ENCODE measurements around the gene FHIT.

Gene FHIT

DNA sequence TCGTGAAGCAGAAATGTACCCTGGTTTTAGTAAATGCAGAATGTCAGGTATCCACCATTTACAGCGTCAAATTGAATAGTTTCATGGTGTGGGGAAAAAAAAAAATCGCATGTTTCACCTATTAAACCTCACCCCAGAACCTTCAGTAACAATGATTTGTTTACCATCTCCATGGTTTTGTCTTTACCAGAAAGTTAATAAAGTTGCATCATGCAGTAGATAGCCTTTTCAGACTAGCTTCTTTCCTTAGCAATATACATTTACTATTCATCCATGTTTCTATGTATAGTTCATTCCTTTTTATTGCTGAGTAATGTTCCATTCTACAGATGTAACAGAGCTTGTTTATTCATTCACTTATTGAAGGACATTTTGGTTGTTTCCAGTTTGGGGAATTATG lies 1066.1 kb downstream of the FHIT start:
- DNase-seq = no peak

DNA sequence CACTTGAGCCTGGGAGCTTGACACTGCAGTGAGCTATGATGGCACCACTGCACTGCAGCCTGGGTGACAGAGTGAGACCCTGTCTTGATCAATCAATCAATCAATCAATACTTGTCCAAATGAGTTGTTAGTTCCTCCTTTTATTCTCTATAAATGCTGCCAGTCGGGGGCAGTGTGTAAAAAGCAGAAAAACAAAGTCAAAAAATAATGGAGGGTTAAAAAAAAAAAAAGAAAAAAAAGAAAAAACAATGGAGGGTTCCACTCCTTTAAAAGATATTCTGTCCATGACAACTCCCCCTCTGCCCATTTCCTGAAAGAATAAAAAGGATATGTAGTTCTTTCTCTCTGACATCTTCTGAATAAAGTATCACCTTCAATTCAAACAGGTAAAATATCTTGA lies 1068.6 kb downstream of the FHIT start:
- DNase-seq = no peak

DNA sequence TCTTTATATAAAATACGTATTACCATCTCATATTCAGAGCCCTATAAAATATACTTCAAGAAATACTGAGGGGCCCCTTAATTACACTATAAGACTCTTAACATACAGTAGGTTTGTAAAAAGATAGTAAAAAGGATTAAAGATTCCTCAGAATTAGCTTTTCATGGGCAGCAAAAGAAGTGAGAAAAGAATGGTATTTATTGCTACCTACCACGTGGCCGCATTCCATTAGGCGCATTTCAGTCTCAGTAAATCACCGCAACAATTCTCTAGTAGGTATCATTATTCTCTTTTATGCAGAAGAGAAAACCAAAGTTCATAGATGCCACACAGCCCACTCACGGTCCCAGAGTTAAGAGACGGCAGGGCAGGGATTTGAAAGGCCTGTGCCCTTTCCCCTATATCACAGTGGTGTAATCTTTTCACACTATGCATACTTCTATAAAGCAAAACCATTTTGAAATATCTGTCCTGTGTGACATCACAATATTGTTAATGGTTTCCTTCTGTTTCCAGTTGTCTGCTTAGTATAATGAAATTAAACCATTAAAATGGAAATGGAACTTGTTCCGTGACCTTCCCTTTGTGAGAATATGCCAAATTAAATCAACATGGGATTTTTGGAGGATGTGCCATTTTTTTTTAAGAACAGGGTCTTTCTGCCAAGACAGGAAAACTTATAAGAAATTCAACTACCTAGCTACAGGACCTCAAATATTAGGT lies 1072.2 kb downstream of the FHIT start:
- no peak for DNase-seq

DNA sequence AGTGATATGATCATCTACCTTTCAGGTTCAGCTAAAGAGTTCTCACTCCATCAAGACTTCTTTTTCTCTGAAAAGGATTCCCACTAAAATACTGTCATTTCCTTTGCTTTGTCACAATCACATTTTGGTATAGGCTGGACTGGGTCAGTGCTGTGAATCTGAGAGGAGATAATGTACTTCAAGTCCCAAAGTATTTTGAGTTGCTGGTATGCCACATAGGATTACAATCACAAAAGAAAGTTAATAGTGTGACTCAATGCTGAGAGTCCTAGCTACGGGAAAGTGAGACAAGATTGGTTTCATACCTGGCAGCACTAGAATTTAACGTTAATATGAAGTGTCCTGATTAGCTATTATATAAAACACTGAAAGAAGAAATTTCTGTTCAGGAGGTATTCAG lies 1073.5 kb downstream of the FHIT start:
- no peak for DNase-seq

DNA sequence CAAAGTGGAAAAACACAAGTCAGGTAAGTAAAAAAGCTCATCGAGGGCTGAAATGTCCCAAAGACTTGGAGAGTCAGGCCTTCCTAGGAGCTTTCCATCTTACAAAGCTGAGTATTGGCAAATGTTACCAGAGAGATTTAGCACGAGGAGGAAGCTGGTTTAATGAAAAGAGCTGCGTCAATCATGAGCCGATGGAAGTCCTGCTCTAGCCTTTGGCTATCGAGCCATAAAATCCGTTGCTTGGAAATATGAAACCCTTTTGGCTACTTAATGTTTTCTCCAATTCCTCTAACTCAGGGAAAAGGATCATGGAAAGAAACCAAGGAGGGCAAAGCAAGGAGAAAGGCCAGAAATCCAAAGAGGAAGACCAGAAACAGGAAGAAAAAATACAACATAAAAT lies 1074.6 kb downstream of the FHIT start:
- no peak for DNase-seq

DNA sequence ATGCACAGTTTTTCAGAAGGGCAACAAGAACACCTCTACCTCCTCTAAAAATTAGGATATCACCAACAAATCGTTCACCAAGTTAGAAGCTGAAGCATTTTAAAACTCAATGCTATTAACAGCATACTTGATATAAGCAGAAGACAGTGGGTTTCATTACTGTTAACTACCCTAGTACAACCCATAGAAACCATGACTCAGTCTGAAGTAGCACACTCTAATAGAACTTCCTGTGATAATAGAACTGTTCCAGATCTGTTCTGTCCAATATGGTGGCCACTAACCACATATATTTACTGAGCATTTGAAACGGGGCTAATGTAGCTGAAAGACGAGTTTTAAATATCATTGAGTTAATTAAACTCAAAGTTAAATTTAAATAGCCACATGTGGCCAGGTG lies 1075.6 kb downstream of the FHIT start:
- no peak for DNase-seq

DNA sequence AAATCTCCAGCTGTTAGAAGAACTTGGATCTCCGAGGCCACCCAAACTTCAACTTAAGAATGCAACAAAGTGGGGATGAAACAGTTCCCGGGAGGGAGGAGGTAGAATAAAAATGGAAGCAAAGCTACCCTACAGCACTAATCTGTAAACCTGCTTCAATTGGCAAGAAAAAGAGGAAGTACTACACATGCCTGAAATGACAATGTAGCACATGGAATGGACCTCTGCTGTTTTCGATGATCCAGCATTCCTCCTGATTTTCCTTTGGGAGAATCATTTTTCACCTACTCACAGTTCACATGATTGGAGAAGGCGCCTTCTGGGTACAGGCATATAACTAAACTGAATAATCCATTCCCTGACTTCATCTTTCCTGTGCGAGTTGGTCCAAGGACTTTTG lies 1081.5 kb downstream of the FHIT start:
- no peak for DNase-seq

DNA sequence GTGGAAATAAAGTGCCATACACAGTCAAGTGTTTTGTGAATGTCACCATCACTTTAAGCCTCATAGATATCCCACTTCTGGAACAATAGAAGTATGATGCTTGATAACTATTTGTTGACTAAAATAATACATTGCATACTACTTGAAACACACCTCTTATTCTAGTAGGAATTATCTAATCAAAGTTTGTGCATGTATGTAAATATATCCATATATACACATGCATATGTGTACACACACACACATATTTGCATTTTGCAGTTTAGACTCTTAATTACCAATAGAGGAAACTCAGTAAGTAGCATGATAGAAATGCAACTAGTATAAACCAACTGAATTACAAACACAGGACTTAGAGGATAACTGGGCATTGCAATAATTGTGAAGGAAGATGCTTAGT lies 1084.1 kb downstream of the FHIT start:
- no peak for DNase-seq

DNA sequence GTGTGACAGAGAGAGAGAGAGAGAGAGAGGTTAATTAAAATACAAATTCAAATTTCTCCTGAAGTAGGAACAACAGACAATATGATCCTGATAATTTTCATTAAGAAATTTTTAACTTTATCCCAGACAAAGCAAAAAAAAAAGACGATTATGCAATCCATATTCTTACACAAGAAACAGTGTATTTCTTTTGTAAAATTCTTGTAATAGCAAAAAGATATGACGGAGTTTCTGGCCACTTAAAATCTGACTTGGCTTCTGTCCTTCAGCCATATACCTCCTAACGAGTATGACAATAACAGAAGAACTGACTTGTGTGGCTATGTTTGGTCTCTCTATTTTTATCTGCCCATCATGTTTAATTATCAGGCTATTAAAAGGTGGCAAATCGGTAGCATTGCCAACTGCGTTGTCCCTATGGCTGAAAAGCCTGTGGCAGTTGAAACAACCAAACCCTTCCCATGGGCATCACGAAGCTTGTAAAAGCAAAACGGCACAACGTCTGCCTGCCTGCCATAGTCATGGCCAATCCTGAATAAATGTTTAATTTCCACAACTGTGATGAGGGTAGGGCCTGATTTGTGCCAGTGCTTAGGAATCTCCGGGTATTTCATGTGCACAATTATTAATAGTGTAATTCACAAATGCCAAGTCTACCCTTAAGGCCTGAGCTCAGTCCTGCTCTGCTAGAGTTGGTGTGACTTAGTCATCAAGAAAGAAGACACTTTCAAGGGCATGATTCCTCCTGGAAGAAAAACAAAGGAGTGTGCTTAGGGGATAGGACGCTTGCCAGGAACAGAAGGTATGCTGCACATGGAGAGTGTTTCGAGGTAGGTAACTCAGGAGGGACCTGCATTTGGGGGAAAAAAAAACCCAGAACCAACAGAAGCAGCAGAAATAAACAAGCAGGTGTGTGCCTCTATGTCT lies 1090.2 kb downstream of the FHIT start:
- no peak for DNase-seq

DNA sequence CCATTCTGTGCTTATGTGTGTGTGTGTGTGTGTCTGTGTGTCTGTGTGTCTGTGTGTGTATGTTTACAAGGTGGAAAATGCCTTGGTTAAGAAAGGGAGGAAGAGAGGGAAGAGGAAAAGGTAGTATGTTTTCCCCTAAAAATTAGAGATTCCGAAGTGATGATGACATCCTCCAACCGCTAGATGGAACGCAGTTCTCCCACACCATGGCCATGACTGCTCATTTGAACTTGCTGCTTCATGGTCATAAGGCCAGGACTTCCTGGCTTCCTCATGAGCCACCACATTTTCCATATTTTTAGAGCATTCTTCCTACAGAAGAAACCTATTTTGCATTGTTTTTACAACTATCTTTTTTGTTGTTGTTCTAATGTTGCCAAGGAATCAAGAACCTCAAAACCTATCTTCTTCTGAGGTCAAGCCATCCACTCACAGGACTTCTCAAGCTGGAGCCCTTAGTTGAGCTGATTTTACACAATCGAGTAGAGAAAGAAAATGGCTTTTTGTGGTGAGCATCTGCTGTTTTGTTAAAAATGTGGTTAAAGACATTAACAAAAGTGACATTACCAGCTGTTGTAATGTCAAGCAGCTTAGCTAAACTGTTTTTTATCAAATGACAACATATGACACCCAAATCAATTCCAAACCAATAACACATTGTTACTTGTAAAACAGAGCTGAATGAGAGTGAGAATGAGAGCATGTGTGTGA lies 1091.0 kb downstream of the FHIT start:
- DNase-seq = no peak

DNA sequence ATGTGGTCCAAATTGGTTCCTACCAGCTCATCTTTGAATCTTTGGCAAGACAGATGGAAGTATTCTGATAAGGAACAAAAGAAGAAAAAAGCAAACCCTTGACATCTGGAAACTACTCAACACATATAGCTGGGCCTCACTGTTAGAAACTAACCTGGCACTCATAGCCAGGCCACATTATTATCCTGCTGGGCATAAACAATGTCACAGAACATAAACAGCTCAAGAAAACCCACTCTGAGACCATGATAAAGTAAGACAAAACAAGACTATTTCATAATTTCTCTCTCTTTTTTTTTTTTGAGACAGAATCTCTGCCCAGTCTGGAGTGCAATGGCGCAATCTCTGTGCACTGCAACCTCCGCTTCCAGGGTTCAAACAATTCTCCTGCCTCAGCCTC lies 1093.2 kb downstream of the FHIT start:
- no peak for DNase-seq

DNA sequence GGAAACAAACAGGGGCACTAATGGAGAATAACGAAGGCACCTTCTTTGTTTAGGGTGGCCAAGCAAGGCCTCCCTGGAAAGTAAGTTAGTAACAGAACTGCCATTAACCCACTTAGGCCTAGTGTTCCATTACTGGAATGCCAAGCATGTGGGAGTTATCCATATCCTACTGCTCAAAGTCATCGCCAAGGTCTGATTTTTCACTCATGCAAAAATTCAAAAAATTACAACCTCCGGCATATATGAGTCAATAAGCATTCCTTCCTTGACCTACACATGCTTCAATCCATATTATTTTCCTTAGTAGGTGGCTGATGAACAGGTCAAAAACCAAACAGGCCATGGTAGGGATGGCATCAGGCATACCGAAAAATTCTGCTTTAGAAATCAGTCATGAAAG lies 1097.2 kb downstream of the FHIT start:
- no peak for DNase-seq

DNA sequence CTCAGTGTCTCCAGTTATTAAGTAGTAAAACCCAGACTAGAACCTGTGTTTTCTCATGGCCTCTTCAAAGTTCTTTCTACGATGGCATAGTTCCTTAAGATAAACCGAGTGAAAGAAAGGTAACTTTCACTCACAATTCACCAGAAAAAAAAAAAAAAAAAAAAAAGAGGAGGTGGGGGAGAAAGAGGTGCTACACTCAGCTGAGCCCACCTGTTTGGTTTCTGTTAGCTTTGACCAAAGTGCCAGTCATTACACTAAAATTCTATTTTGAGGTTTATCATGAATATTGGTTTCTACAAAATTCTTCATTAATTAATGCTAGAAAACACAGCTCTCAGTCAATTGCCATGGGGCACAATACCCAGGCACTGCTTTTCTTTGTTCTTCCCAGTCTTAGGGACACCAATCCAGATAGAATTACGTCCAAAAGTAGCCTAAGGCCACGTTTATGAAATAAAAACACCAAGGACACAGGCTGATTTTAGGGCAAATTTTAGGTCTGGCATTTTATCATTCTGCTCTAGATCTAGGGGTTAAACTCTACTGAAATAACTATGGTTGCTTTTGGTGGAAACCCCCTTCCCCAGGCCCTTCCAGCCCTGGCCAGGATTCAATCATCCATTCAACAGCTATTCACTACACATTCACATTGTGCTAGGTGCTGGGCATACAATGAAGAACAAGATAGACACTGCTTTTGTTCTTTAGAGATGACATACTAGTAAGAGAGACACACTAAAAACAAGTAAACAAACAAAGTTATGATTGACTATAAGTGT lies 1097.8 kb downstream of the FHIT start:
- DNase-seq = no peak

DNA sequence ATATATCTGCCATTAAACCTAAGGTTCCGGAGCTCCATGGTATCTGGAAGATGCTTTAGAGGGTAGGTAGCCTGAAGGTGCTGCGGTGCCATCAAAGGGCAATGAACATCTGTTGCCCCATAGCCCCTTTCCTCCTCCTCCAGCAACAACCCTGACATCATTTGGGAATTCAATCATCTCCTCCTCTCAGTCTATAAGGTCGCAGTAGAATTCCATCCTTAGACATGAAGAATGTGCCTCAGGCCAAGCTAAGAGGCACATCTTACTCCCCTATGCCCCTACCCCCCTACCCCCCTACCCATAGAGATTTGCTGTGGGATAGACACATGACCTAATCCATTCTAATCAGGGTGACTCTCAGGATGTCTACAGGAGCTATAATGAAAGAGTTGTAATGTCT lies 1101.8 kb downstream of the FHIT start:
- DNase-seq = no peak

DNA sequence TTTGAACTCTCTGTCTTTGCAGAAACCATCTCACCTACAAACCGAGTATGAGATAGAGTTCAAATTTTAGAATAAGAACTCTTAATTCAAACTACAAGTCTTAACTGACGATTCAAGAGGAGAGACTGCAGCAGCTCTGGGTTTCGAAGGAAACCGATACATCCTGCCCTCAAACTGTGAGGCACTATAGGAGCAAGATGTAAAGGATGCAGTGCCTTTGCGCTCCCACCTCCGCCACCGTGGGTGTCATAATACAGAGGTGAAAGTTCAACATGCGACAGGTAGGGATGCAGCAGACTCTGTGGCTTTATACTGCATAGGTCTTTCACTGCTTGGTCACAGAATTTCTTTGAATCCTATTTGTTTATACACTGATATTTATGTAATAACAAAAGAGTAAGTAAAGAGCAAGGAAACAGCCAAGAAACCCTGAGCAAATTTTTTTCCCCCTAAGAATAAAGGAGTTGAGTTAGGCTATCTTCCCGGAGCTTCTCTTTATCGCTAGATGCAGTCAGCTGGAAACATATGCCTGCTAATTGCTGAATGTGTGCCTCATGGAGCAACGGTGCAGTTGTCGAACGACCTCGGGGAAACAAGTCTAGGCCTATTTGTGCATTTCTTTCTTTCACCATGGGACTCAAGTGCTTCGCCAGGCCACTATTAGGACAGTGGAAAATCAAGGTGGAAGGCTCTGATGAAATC lies 1103.9 kb downstream of the FHIT start:
- no peak for DNase-seq

DNA sequence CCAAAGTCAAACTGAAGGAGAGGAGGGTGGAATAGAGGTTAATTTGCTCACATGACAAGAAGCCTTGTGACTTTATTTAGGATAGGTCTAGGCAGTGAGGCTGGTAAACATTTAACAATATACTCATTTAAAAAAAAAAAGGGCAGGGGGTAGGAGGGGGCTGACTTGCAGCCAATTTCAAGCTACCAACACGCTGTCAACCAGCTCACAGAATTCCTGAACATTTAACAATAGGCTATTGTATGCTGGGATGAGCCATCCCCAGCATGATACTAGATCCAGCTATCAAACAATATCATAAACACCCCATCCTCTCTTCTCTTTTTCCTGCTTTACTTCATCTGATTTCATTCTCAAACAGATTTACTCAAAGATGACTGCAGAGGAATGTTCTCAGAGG lies 1105.1 kb downstream of the FHIT start:
- DNase-seq = no peak

DNA sequence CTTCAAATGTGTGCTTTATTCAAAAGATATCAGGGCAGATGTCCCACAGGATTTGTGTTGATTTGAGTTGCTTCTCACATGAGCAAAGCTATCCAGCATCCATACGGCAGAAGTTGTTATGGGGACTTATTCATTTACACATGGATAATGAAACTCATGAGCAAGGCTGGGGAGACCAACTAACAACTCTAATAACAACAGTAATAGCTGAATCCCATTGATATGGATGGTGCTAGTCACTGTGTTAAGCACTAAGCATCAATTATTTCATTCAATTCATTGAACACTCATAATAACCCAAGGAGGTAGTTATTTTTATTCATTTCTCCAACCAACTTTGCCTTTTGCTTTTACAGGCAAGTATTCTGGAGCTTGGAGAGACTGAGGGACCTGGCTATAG lies 1107.2 kb downstream of the FHIT start:
- DNase-seq = no peak

DNA sequence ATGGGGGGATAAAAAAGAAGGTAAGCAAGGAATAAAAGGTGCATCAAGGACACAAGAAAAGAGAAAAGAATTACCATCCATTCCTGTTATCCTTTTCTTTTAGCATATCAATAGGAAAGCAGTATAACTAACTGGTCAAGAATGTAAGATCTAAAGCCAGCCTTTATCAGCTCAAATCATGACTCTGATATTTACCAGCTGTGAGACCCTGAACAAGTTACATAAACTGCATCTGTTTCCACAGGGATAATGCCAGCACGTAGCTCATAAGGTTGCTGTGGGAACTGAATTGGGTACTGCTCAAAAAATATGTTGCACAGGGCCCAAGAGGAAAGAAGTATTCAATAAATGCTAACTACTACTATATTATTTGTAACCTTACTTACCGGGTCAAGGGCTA lies 1109.2 kb downstream of the FHIT start:
- no peak for DNase-seq

DNA sequence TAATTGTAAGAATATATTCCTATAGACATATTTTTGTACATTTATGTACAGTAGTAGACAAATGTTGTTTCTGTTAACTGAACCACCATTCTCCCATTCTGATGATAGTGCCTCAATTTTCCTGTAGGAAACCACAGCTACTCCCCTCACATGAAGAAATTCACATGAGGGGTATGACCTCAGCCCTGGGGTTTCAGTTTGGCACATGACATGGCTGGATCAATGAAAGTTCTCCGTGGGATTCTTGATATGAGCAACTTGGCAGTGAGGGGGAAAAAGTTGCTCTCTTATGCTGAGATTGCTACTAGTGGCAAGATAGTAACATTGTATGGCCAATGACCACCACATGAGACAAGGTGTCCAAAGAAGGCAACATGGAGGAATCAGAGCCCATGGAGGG lies 1111.1 kb downstream of the FHIT start:
- no peak for DNase-seq

DNA sequence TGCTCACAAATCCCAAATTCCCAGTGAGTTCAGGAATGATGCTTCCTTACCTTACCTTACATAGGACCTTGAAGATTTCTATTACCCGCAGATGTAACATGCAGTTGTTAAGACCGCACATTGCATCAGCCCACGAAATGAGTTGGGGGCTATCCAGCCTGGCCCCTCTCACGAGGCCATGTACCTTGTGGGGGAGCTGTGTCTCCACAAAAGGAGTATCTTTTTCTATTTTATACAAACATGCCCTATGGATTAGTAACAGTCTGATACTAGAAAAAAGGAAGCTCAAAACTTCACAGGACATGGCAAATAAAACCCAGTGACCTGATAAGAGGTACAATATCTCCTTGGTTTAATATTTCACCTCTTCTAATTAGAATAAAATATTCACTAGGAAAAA lies 1114.7 kb downstream of the FHIT start:
- DNase-seq = no peak

DNA sequence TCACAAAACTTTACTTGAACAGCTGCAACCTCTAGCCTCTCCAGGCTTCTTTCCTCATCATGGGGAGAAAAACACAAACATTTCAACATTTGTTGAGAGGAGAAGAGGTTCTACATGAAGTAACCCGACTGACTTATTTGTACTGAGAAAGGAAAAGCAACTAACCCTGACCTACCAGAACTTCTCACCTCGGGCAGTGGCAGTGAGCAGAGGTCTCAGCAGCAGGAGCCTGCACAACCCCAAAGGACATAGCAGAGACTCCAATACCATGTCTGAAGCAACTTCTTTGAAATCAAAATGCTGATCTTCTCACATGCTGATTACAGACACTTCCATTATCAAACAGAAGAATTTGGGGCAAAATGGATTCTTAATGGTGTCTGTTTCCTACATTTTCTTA lies 1115.8 kb downstream of the FHIT start:
- DNase-seq = no peak

Measured in NCI-H2081 treated with DMSO at 0.1 percent for 48 hours (cell line).